Uterus (tissue), 4 donors: Measurements from ENCODE around the gene HBM. TPM values are rescaled to one million over a fixed set of nuclear protein-coding genes. Genes with fewer than 3 reads are reported as not detected.
A peak's percentile ranks its signal among the peaks of the same experiment; 100 is the strongest.

Source experiments
- DNase-seq, 2 donors: peaks; one replicate each; pipeline ENCODE4 v3.0.0-alpha.2; 2019 to 2020
- H3K27ac ChIP-seq, 2 donors: fragments of 200-600 bp; sonication (generic); 1 replicate in 1 of 2; 2 replicates in 1 of 2; pipeline ENCODE4 v1.5.1; 2016 to 2018
- H3K27me3 ChIP-seq, 2 donors: fragments of 200-600 bp; sonication (generic); one replicate each; pipeline ENCODE4 v1.5.1; 2018 to 2019; ENCODE audit warnings: control low read depth in 1 of 2
- H3K36me3 ChIP-seq, 2 donors: fragments of 200-600 bp; sonication (generic); one replicate each; pipeline ENCODE4 v1.5.1; 2019; ENCODE audit warnings: control low read depth in 1 of 2
- H3K4me1 ChIP-seq, 2 donors: fragments of 200-600 bp; sonication (generic); one replicate each; pipeline ENCODE4 v1.5.1; 2018 to 2019; ENCODE audit warnings: control low read depth in 1 of 2
- H3K4me3 ChIP-seq, 2 donors: fragments of 200-600 bp; sonication (generic); 1 replicate in 1 of 2; 2 replicates in 1 of 2; pipeline ENCODE4 v1.5.1; 2018 to 2019; ENCODE audit warnings: mild to moderate bottlenecking in 1 of 2
- H3K9me3 ChIP-seq, 2 donors: fragments of 200-600 bp; sonication (generic); one replicate each; pipeline ENCODE4 v1.5.1; 2019; ENCODE audit warnings: control low read depth in 1 of 2
- CTCF ChIP-seq, 4 experiments: fragments of 200-600 bp in 2 of 4; fragments of 450-650 bp in 2 of 4; sonication (generic) in 2 of 4; IDR thresholded peaks; one replicate each; pipeline ENCODE4 v1.5.1; 2016 to 2019; ENCODE audit warnings: antibody characterized with exemption in 4 of 4, mild to moderate bottlenecking in 2 of 4, moderate library complexity in 1 of 4
- POLR2A ChIP-seq, 2 donors: fragments of 450-650 bp; IDR thresholded peaks; one replicate each; pipeline ENCODE4 v1.6.1; 2016; ENCODE audit warnings: antibody characterized with exemption in 2 of 2, mild to moderate bottlenecking in 1 of 2, moderate library complexity in 1 of 2
- intact Hi-C: fragments of 100-400 bp; cut with DNase I; formaldehyde crosslinking; loops from one replicate; pipeline ENCODE4 v1.15.1; 2023; ENCODE audit warnings: low total_unique reads
- total RNA-seq, 4 donors: library from RNA; depleted of rRNA in 3 of 4; stranded (reverse); fragments of >200 nt in 3 of 4; gene quantifications; one replicate each; pipeline versions ENCODE4 v1.1.0 to v1.2.4, GENCODE V29; 2014 to 2023
- donor health status: DM: yes; HTN: yes; CAD: no.

Gene HBM
- total RNA-seq = 1 to 10 TPM in 1 of 4 donors, not detected in 3; 1.4 TPM

GRCh38 chr16:165539-166374 is at the start of gene HBM:
Gene HBM (plus strand): TSS chr16:165978. CDS start chr16:165998, 20 bp downstream.
- no peak for TF ChIP-seq POLR2A (IDR thresholded peaks at IDR 0.05)
- TF ChIP-seq CTCF (IDR thresholded peaks at IDR 0.05) = no peak
- no peaks in the 10 kb centered on the region for H3K36me3 ChIP-seq
- no peaks in the 10 kb centered on the region for H3K9me3 ChIP-seq
- no peak within 1 kb of the TSS for H3K27ac ChIP-seq
- peaks cover 0 to 17% of the 10 kb centered on the region in 2 donors for H3K4me1 ChIP-seq
- no peak within 1 kb of the TSS for H3K4me3 ChIP-seq
- H3K27me3 ChIP-seq = peaks cover 25 to 44% of the 10 kb centered on the region in 2 donors
- no peak for DNase-seq
- intact Hi-C loops = no loop called here

- Histone ChIP-seq H3K9me3 (no peaks in the 10 kb centered on the region), H3K4me1 (no peaks in the 10 kb centered on the region), H3K27me3 (no peaks in the 10 kb centered on the region), H3K36me3 (no peaks in the 10 kb centered on the region), H3K27ac (no peak overlapping the region), H3K4me3 (no peak overlapping the region)
- no peak for TF ChIP-seq CTCF (IDR thresholded peaks at IDR 0.05)
- TF ChIP-seq POLR2A (IDR thresholded peaks at IDR 0.05) = no peak
- intact Hi-C loops = no loop called here
- no peak for DNase-seq
Observed at GRCh38 chr16:116015-116414, 49.8 kb upstream of the HBM start.

- H3K36me3 ChIP-seq = no peaks in the 10 kb centered on the region
- no peak overlapping the region for H3K27ac ChIP-seq
- H3K4me3 ChIP-seq = no peak overlapping the region
- peak in 1 of 2 donors; percentile 46 for DNase-seq
- TF ChIP-seq POLR2A (IDR thresholded peaks at IDR 0.05) (no peak), CTCF (IDR thresholded peaks at IDR 0.05) (peak in 3 of 4 experiments; percentile 18 to 31 (median 25))
- intact Hi-C loops = no loop called here
- no peaks in the 10 kb centered on the region for H3K9me3 ChIP-seq
- H3K4me1 ChIP-seq = no peaks in the 10 kb centered on the region
- H3K27me3 ChIP-seq = no peaks in the 10 kb centered on the region
Observed at GRCh38 chr16:117379-118365, 48.1 kb upstream of the HBM start.

GRCh38 chr16:118857-119256 is 46.9 kb upstream of the HBM start:
- no peak for DNase-seq
- Histone ChIP-seq H3K27me3 (no peaks in the 10 kb centered on the region), H3K4me1 (no peaks in the 10 kb centered on the region), H3K4me3 (no peak overlapping the region), H3K27ac (no peak overlapping the region), H3K9me3 (no peaks in the 10 kb centered on the region), H3K36me3 (no peaks in the 10 kb centered on the region)
- intact Hi-C loops = no loop called here
- TF ChIP-seq POLR2A (IDR thresholded peaks at IDR 0.05) (no peak), CTCF (IDR thresholded peaks at IDR 0.05) (no peak)
